NCI-H446 treated with DMSO at 0.1 percent for 48 hours (cell line): ENCODE measurements around the gene CHCHD6.

ENCODE experiments used
- DNase-seq: peaks from one replicate; lab custom pipeline; 2025; lab: John Stamatoyannopoulos, UW

Gene CHCHD6

DNA sequence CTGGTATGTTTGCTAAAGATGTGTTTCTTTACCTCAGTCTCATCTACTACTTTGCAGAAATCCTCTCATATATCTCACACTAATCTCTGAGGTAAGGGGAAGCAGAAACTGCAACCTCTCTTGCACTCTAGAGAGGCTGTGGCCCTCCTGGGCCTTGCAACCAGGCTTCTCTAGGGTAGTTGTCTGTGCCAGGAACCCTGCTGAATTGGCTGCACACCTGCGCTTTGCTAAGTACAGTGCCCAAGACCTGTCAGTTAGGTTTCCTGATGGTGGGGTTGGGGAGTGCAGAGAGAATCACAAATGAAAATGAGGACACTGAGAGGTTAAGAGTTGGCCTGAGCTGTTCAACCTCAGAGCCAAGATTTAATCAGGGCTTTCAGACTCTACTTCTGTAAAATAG is 161.7 kb downstream of the CHCHD6 start:
- DNase-seq, result no peak

GRCh38 chr3:126866175-126866759 is 162.2 kb downstream of the CHCHD6 start:
- no peak for DNase-seq

DNA sequence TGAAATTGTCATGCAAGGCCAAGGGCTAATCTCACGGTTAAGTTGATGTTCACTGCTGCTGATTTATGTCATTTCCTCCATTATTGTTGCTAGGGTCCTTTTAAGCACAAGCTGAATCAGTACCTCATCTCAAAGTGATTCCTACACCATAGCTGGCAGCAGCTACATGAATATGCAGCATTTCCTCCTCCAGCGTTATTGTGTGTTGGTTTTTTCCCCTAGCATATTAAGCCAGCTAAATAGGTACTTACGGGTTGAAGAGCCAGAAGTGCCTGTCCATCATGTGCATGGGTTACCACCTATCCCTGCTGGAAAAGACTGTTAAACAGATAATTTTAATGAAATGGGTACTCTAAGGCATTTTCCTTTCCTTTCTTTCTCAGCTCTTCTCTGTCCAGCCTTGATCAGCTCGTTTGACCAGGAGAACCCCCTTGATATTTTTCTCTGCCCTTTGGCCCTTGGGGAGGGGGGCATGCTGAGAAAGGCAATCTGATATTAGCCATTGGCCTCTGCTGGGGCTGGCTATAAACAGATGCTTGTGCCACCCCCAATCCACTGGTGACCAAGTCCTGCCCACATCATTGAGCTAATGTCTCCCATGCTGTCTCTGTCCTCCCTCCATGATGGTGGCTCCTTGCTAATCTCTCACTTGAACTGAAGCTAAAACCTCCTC is 163.3 kb downstream of the CHCHD6 start:
- DNase-seq, result no peak

DNA sequence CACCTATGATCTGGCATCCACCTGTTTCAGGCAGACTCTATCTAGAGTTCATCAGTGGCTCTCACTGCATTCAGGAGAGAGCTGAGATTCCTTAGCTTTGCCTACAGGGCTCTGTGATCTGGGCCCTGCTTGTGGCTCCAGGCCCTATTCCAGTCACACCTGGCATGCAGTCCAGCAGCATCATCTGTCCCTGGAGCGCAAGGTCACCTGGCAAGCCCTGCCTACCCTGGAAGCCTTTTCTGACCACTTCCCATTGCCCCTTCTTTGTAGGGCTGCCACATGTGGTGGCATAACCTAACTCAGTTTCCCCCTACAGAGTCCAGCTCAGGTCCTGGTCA is 163.8 kb downstream of the CHCHD6 start:
- DNase-seq, result no peak

GRCh38 chr3:126870608-126871210 is 166.7 kb downstream of the CHCHD6 start:
- no peak for DNase-seq

DNA sequence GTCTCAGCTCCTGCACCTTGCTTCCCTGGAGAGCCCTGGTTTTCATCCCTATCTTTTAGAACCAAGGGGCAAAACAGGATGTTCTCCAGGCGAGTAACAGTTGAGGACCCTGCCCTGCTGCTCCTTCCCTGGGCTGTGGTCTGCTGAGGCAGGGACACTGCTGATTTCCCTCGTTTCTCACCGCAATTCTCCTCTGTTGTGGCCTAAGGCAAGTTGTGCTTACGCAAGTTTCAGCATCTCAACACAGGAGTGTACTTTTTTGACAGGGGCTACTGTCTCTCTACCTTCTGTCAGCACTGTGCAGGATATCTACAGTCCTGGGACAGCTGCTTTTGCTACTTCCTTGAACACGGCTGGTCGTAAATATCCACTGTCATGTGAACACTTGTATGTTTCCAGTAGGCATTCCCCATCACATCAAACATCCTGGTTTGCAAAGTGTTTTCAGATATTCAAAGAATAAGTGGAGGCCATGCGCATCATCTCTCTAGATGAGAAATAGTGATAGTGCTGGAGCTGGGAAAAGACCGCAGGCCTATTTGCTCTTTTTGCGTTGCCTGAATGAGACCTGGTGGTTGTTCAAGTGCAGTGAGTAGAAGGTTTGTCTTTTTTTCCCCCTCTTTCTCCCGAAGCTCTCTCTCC is 168.8 kb downstream of the CHCHD6 start:
- DNase-seq, result no peak

GRCh38 chr3:126873416-126873815 is 169.4 kb downstream of the CHCHD6 start:
- DNase-seq, result no peak

- no peak for DNase-seq
Measured at GRCh38 chr3:126878664-126879063, 174.6 kb downstream of the CHCHD6 start.

- no peak for DNase-seq
Measured at GRCh38 chr3:126880901-126881300, 176.9 kb downstream of the CHCHD6 start.

- no peak for DNase-seq
Measured at GRCh38 chr3:126881861-126882260, 177.8 kb downstream of the CHCHD6 start.

DNA sequence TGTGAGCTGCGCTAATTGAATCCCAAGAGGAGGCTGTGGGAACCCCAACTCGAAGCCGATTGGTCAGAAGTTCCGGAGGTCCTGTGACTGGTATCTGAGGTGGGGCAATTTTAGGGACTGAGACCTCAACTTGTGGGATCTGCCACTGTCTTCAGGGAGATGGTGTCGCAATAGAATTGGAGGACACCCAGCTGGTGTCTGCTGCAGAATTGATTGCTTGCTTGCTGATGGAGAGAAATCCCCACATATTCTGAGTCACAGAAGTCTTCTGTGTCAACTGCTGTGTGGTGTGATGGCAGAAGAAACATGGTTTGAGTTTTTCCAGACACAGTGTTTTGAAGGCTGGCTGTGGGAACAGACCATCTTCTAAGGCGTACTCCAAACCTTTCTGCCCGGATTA is 179.2 kb downstream of the CHCHD6 start:
- no peak for DNase-seq

- no peak for DNase-seq
Measured at GRCh38 chr3:126885425-126885824, 181.4 kb downstream of the CHCHD6 start.

GRCh38 chr3:126886217-126886616 is 182.2 kb downstream of the CHCHD6 start:
- no peak for DNase-seq

- no peak for DNase-seq
Measured at GRCh38 chr3:126887686-126888085, 183.6 kb downstream of the CHCHD6 start.

DNA sequence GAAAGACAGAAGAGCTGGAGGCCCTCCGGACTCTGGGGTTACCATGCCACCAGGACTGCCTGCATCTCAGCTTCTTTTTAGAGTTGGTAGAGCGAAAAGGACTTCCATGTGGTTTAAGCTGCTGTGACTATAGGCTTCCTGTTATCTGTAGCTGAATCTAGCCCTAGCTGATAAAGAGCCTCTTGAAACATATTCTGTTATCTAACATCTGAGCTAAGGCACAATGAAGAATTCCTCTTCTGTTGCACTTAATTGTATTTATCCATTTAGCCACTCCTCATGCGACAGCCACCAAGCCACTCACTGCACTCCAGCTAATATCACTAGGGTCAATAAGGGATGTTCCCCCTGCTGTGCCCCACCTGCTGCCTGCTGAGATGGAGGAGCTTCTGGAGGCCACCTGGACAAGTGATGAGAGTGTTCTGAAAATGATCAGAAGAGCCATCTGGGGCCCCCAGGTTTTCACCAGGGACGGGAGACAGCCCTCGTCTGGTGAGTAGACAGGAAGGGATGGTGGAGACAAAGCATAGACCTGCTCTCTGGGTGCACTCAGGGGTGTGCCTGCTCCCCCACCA is 184.2 kb downstream of the CHCHD6 start:
- no peak for DNase-seq

DNA sequence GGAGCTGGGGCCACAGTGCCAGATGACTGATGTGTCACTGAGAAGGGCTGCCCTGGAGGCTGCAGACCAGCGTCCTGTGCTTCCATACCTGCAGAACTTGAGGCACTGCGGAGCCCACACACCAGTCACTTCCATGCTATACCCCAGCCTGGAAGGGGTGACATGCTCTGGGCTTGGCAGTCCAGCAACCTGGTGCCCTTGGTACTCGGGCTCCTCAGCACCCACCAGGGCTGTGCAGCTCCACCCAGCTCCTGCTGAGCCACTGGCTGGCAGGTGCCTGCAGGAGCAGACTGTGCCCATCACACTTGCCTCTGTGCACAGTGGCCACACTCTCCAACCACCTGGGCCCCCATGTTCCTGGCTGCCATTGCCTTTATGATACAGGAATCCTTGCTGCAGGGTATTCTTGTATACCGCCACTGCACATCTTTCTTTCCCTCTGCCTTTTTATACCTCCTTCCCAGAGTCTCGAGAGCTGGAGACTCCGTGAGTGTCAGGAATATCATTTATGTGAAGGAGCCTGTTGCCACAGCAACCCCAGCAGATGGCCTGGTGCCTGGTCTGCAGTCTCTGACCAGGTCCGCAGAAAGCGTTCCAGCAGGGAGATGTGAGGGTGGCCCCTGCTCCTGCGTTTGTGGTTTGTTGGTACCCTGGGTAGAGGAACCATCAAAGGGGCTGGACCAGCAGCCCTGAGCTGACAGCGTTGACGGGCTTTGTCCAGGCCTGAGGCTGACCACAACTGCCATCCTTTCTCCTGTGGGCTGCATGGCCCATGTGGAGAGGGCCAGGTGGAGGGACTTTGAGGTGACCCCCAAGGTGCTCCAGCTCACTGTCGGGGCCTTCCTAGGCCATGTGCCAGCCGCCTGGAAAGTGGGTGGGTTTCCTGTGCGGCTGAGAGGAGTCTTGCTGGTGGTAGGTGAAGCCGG is 185.5 kb downstream of the CHCHD6 start:
- no peak for DNase-seq

GRCh38 chr3:126891141-126891540 is 187.1 kb downstream of the CHCHD6 start:
- DNase-seq, result no peak

- DNase-seq, result no peak
Measured at GRCh38 chr3:126891791-126892190, 187.8 kb downstream of the CHCHD6 start.

DNA sequence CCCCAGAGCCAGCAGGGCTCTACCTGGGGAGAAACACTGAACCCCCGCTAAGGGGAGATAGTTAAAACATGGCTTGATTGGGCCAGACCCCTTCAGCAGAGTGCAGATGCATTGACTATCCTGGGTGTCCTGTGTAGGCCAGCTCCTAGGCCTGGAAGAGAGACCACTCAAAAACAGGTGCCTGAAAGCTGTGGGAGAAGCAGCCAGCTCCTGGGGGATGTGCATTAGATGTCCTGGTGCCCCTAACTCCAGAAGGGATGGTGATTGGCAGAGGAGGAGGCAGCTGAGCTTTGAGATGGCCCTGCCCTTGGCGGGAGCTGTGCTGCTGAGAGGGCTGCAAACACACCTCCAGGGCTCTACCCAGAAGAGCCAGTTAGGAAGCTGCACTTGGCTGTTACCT is 189.6 kb downstream of the CHCHD6 start:
- DNase-seq, result no peak

- DNase-seq, result no peak
Measured at GRCh38 chr3:126894475-126894874, 190.4 kb downstream of the CHCHD6 start.

DNA sequence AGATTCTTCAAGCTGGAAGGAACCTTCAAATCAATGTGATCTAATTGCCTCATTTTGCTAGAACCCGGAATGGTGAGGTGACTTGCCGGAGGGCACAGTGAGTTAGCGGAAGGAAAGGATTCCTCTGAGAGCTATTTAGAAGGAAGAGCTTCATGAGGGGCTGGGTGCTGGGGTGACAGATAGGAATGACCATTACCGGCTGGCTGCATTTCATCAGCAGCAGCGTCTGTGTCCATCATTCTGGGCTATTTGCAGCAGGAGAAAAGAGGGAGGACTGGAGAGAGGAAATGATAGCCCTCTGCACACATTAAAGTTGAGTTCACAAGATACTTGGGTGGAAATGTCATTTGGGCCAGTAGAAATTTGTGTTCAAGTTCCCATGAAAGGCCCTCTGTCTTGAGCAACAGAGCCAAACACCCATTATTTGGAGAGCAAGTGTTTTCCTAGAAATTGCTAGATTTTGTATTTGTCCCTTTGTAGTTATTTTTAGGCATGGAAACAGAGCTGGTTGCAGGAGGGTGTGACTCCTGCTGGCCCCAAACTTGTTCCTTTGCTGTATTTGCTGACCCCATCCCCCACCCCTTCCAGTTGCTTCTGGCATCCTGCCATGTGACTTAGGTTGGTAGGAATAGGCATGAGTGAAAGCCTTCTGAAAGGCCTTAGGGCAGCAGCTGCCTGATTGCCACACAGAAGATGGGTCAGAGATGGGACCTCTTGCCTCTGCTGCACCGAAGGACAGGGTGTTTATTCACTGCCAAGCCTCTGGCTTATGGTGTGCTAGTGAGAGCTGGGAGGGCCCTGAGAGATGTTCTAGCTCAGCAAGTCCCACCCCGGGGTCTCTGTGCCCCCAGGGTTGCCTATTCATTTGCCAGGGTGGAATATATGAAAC is 191.4 kb downstream of the CHCHD6 start:
- DNase-seq, result no peak
